PFSK-1 (cell line): ENCODE data around the gene TARM1.

Experiments used
- POLR2AphosphoS5 ChIP-seq: IDR thresholded peaks from 2 replicates; pipeline ENCODE4 v1.6.1; 2012; ENCODE audit warnings: low read depth, mild to moderate bottlenecking, control low read depth, low read length, moderate library complexity
- REST ChIP-seq, 2 experiments: IDR thresholded peaks; 2 replicates each; pipeline versions ENCODE4 v1.6.1 to v1.8.0; 2011 to 2012; ENCODE audit warnings: low read depth in 2 of 2, low read length in 2 of 2, control low read depth in 1 of 2, inconsistent platforms in 1 of 2, mild to moderate bottlenecking in 1 of 2, moderate library complexity in 1 of 2; ENCODE audit not compliant: insufficient read depth in 1 of 2

GRCh38 chr19:54105796-54106195, 24.6 kb upstream of the TARM1 start:
- TF ChIP-seq REST (IDR thresholded peaks at IDR 0.05; ENCODE audit: insufficient read depth in 1 of 2, low read depth in 2 of 2, low read length in 2 of 2) (no peak), POLR2AphosphoS5 (no peak)
